Prostate gland (tissue), 2 donors: ENCODE data around the gene MRPS10. TPM values are rescaled to one million over a fixed set of nuclear protein-coding genes. Genes with fewer than 3 reads are reported as not detected.
A peak's percentile ranks its signal among the peaks of the same experiment; 100 is the strongest.
"Not testable (repeated sequence)": the region's sequence is repeated elsewhere in the genome, so short reads cannot be mapped to it uniquely, and the experiment has no call there.

Experiments
- DNase-seq: peaks from one replicate; pipeline ENCODE4 v3.0.0-alpha.2; 2019; ENCODE audit warnings: low spot score
- H3K27ac ChIP-seq, 2 donors: fragments of 200-600 bp; sonication (generic); 2 replicates each; pipeline ENCODE4 v1.5.1; 2017 to 2019
- H3K27me3 ChIP-seq: fragments of 200-600 bp; sonication (generic); replicated peaks from 2 replicates; pipeline ENCODE4 v1.5.1; 2019; ENCODE audit not compliant: insufficient read depth
- H3K36me3 ChIP-seq, 2 donors: fragments of 200-600 bp; sonication (generic); 1 replicate in 1 of 2; 2 replicates in 1 of 2; pipeline versions ENCODE4 v1.5.1 to v1.8.1; 2017 to 2019
- H3K4me1 ChIP-seq: fragments of 200-600 bp; sonication (generic); replicated peaks from 2 replicates; pipeline ENCODE4 v1.5.1; 2019
- H3K4me3 ChIP-seq, 2 donors: fragments of 200-600 bp; sonication (generic); 2 replicates each; pipeline ENCODE4 v1.5.1; 2017 to 2019
- H3K9me3 ChIP-seq: fragments of 200-600 bp; sonication (generic); 2 replicates; pipeline ENCODE4 v1.5.1; 2017
- CTCF ChIP-seq, 4 experiments: fragments of 200-600 bp in 2 of 4; fragments of 450-650 bp in 2 of 4; sonication (generic) in 2 of 4; IDR thresholded peaks; 1 replicate in 3 of 4; 2 replicates in 1 of 4; pipeline ENCODE4 v1.5.1; 2016 to 2019; ENCODE audit warnings: antibody characterized with exemption in 4 of 4, mild to moderate bottlenecking in 2 of 4, moderate library complexity in 2 of 4
- POLR2A ChIP-seq: fragments of 450-650 bp; IDR thresholded peaks from one replicate; pipeline ENCODE4 v1.6.1; 2016; ENCODE audit warnings: antibody characterized with exemption, mild to moderate bottlenecking
- POLR2AphosphoS5 ChIP-seq: sonication (generic); formaldehyde crosslinking; IDR thresholded peaks from one replicate; pipeline ENCODE4 v1.6.1; 2017; ENCODE audit warnings: antibody characterized with exemption
- WGBS: methylation state at CpG from one replicate; pipeline ENCODE4 v1.1.5; 2018; 5-methylcytosine and 5-hydroxymethylcytosine counted together
- intact Hi-C: fragments of 100-400 bp; cut with DNase I; formaldehyde crosslinking; loops from one replicate; pipeline ENCODE4 v1.14.2; 2022
- total RNA-seq, 2 donors: library from RNA; depleted of rRNA; stranded (reverse); fragments of >200 nt; gene quantifications; one replicate each; pipeline ENCODE4 v1.1.0, GENCODE V29; 2016

MRPS10 gene
- total RNA-seq, 2 donors from 2014 or later, result 27.5 to 31.8 TPM

- 82% methylated on average over 4 of the region's 4 CpGs for WGBS
These were observed 3.9 kb upstream of the MRPS10 start for GRCh38 chr6:42221546-42221945.

GRCh38 chr6:42220807-42221206 lies 3.1 kb upstream of the MRPS10 start:
- Histone ChIP-seq H3K9me3 (no peaks in the 10 kb centered on the region), H3K36me3 (no peaks in the 10 kb centered on the region), H3K27ac (no peak overlapping the region), H3K4me3 (no peak overlapping the region), H3K4me1 (no peaks in the 10 kb centered on the region), H3K27me3 (no peaks in the 10 kb centered on the region)
- 75% methylated on average over 6 of the region's 6 CpGs for WGBS
- TF ChIP-seq POLR2A (no peak), POLR2AphosphoS5 (no peak), CTCF (IDR thresholded peaks at IDR 0.05) (no peak)
- DNase-seq, result no peak
- intact Hi-C loops, result loop anchor here (10.0 kb wide), 1 partner anchor 296 kb away; the partner anchor contains the start of genes BYSL and MED20

More at GRCh38 chr6:42221546-42221945, 3.9 kb upstream of the MRPS10 start:
- Histone ChIP-seq H3K27ac (no peak overlapping the region), H3K27me3 (no peaks in the 10 kb centered on the region), H3K4me3 (no peak overlapping the region), H3K9me3 (no peaks in the 10 kb centered on the region), H3K36me3 (no peaks in the 10 kb centered on the region), H3K4me1 (no peaks in the 10 kb centered on the region)
- intact Hi-C loops, result loop anchor here (10.0 kb wide), 1 partner anchor 297 kb away; the partner anchor contains the start of genes BYSL and MED20
- no peak for DNase-seq
- TF ChIP-seq CTCF (IDR thresholded peaks at IDR 0.05) (no peak), POLR2A (no peak), POLR2AphosphoS5 (no peak)

GRCh38 chr6:42217157-42217518 lies 523 bp downstream of the MRPS10 start:
- 2% methylated on average over 5 of the region's 5 CpGs for WGBS

GRCh38 chr6:42216495-42216894 lies 1.2 kb downstream of the MRPS10 start:
- H3K27me3 ChIP-seq, result not testable (repeated sequence)

More at GRCh38 chr6:42217157-42217518, 523 bp downstream of the MRPS10 start:
- no peaks in the 10 kb centered on the region for H3K36me3 ChIP-seq
- H3K27me3 ChIP-seq, result no peaks in the 10 kb centered on the region
- no peak for TF ChIP-seq POLR2A
- no peak for TF ChIP-seq POLR2AphosphoS5
- no peak for TF ChIP-seq CTCF (IDR thresholded peaks at IDR 0.05)
- no peak for DNase-seq
- peak overlapping the region; percentile 53 to 66 for H3K4me3 ChIP-seq
- intact Hi-C loops, result loop anchor here (2.0 kb wide), 1 partner anchor 330 kb away; no protein-coding TSS in a partner anchor
- H3K27ac ChIP-seq, result peak overlapping the region; percentile 51 to 72
- no peaks in the 10 kb centered on the region for H3K9me3 ChIP-seq
- H3K4me1 ChIP-seq, result no peaks in the 10 kb centered on the region

GRCh38 chr6:42212442-42212841 lies 5.2 kb downstream of the MRPS10 start:
- Histone ChIP-seq H3K4me3 (no peak overlapping the region), H3K4me1 (no peaks in the 10 kb centered on the region), H3K36me3 (peaks cover 3% of the 10 kb centered on the region in 2 donors), H3K9me3 (no peaks in the 10 kb centered on the region), H3K27me3 (no peaks in the 10 kb centered on the region), H3K27ac (no peak overlapping the region)
- TF ChIP-seq POLR2A (no peak), POLR2AphosphoS5 (no peak), CTCF (IDR thresholded peaks at IDR 0.05) (no peak)
- WGBS, result 72% methylated on average over 3 of the region's 3 CpGs
- DNase-seq, result no peak
- intact Hi-C loops, result no loop called here

More at GRCh38 chr6:42216495-42216894, 1.2 kb downstream of the MRPS10 start:
- not testable (repeated sequence) for H3K9me3 ChIP-seq, H3K27ac ChIP-seq, H3K4me1 ChIP-seq, H3K36me3 ChIP-seq, DNase-seq
- 83% methylated on average over 18 of the region's 18 CpGs for WGBS
- peak overlapping the region in 1 of 2 donors; percentile 66 for H3K4me3 ChIP-seq
- intact Hi-C loops, result loop anchor here (2.0 kb wide), 1 partner anchor 330 kb away; no protein-coding TSS in a partner anchor
